ENCODE data around the gene JAK1. TPM values are rescaled to one million over a fixed set of nuclear protein-coding genes. Genes with fewer than 3 reads are reported as not detected.

Gene JAK1
- total RNA-seq, 4 donors from 2014 or later, result 52.9 to 169 (median 126) TPM

GRCh38 chr1:64887689-64888217 is 78.6 kb downstream of the JAK1 start:
- TF ChIP-seq POLR2A (IDR thresholded peaks at IDR 0.05) (no peak), POLR2AphosphoS5 (IDR thresholded peaks at IDR 0.05) (no peak), CTCF (IDR thresholded peaks at IDR 0.05) (no peak), EP300 (IDR thresholded peaks at IDR 0.05; ENCODE audit: low read depth) (no peak)
- intact Hi-C loops (cut with DNase I; ENCODE audit: low total_unique reads), result no loop called here
- Histone ChIP-seq H3K4me3 (no peak overlapping the region), H3K4me1 (peaks cover 11 to 43% (median 18%) of the 10 kb centered on the region in 4 donors), H3K27ac (no peak overlapping the region), H3K27me3 (no peaks in the 10 kb centered on the region), H3K36me3 (peaks cover 0 to 6% (median 0%) of the 10 kb centered on the region in 4 donors), H3K9me3 (no peaks in the 10 kb centered on the region)
- no peak for DNase-seq
- WGBS, 2 donors (ENCODE audit: low coverage in 1 of 2), result 88 to 92% methylated on average over 2 to 4 of the region's 4 CpGs
- in situ Hi-C loops (cut with MboI; ENCODE audit: low pct_ligation_motif_present in 1 of 4, low pct_unique_long_range_greater_than_20kb in 1 of 4, low sequenced_read_pairs in 3 of 4), result no loop called here

- DNase-seq, result no peak
- no peak for TF ChIP-seq POLR2A (IDR thresholded peaks at IDR 0.05)
- no peak for TF ChIP-seq EP300 (IDR thresholded peaks at IDR 0.05; ENCODE audit: low read depth)
- no peak for TF ChIP-seq POLR2AphosphoS5 (IDR thresholded peaks at IDR 0.05)
- no peak for TF ChIP-seq CTCF (IDR thresholded peaks at IDR 0.05)
- no peak overlapping the region for H3K27ac ChIP-seq
- no peaks in the 10 kb centered on the region for H3K27me3 ChIP-seq
- no peak overlapping the region for H3K4me3 ChIP-seq
- H3K4me1 ChIP-seq, result peaks cover 9 to 34% (median 12%) of the 10 kb centered on the region in 4 donors
- no peaks in the 10 kb centered on the region for H3K9me3 ChIP-seq
- intact Hi-C loops (cut with DNase I; ENCODE audit: low total_unique reads) (no loop called here), in situ Hi-C loops (cut with MboI; ENCODE audit: low pct_ligation_motif_present in 1 of 4, low pct_unique_long_range_greater_than_20kb in 1 of 4, low sequenced_read_pairs in 3 of 4) (no loop called here)
- 94 to 100% methylated on average over 4 of the region's 4 CpGs for WGBS, 2 donors (ENCODE audit: low coverage in 1 of 2)
- H3K36me3 ChIP-seq, result peaks cover 0 to 8% (median 0%) of the 10 kb centered on the region in 4 donors
Measured at GRCh38 chr1:64886877-64887276, 79.5 kb downstream of the JAK1 start.

- Histone ChIP-seq H3K27ac (no peak overlapping the region), H3K36me3 (peaks cover 0 to 8% (median 0%) of the 10 kb centered on the region in 4 donors), H3K4me3 (no peak overlapping the region), H3K4me1 (peaks cover under 1 to 27% (median 4%) of the 10 kb centered on the region in 4 donors), H3K9me3 (no peaks in the 10 kb centered on the region), H3K27me3 (no peaks in the 10 kb centered on the region)
- TF ChIP-seq EP300 (IDR thresholded peaks at IDR 0.05; ENCODE audit: low read depth) (no peak), CTCF (IDR thresholded peaks at IDR 0.05) (no peak), POLR2A (IDR thresholded peaks at IDR 0.05) (no peak), POLR2AphosphoS5 (IDR thresholded peaks at IDR 0.05) (no peak)
- in situ Hi-C loops (cut with MboI; ENCODE audit: low pct_ligation_motif_present in 1 of 4, low pct_unique_long_range_greater_than_20kb in 1 of 4, low sequenced_read_pairs in 3 of 4) (no loop called here), intact Hi-C loops (cut with DNase I; ENCODE audit: low total_unique reads) (no loop called here)
- 93 to 98% methylated on average over 6 of the region's 6 CpGs for WGBS, 2 donors (ENCODE audit: low coverage in 1 of 2)
- no peak for DNase-seq
Measured at GRCh38 chr1:64885648-64886047, 80.7 kb downstream of the JAK1 start.

- 96% methylated on average over 4 to 5 of the region's 5 CpGs for WGBS, 2 donors (ENCODE audit: low coverage in 1 of 2)
- Histone ChIP-seq H3K36me3 (peaks cover 0 to 8% (median 0%) of the 10 kb centered on the region in 4 donors), H3K27me3 (no peaks in the 10 kb centered on the region), H3K9me3 (no peaks in the 10 kb centered on the region), H3K27ac (no peak overlapping the region), H3K4me1 (peaks cover 0 to 20% (median 5%) of the 10 kb centered on the region in 4 donors), H3K4me3 (no peak overlapping the region)
- TF ChIP-seq CTCF (IDR thresholded peaks at IDR 0.05) (no peak), POLR2AphosphoS5 (IDR thresholded peaks at IDR 0.05) (no peak), EP300 (IDR thresholded peaks at IDR 0.05; ENCODE audit: low read depth) (no peak), POLR2A (IDR thresholded peaks at IDR 0.05) (no peak)
- DNase-seq, result no peak
- intact Hi-C loops (cut with DNase I; ENCODE audit: low total_unique reads) (no loop called here), in situ Hi-C loops (cut with MboI; ENCODE audit: low pct_ligation_motif_present in 1 of 4, low pct_unique_long_range_greater_than_20kb in 1 of 4, low sequenced_read_pairs in 3 of 4) (no loop called here)
Measured at GRCh38 chr1:64884261-64885040, 81.9 kb downstream of the JAK1 start.
